ENCODE measurements around the gene SORT1. TPM values are rescaled to one million over a fixed set of nuclear protein-coding genes. Genes with fewer than 3 reads are reported as not detected.

Gene SORT1
- polyA plus RNA-seq, 1 of the 3 experiments (the other 2 are of a cell fraction) = 8.5 TPM

DNA sequence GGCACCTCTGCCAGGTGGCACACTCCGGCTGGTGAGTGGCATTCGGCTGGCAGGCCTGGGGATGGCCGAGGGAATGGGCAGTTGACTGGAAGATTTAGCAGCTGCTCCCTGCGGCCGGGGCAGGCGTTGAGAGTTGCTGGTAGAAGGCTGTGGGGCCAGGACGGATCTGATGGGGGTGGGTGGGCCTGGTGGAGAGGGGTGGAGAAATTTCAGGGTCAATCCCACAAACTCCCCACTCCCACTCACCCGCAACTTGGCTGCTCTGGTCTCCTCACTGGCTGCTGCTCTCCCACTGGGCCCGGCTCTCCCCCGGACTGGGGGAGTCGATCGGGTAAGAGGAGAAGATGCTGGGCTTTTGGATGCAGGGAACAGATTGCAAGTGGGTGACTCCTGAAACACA lies 116.9 kb downstream of the SORT1 start:
- TF ChIP-seq MEF2A (IDR thresholded peaks at IDR 0.05; ENCODE audit: borderline replicate concordance, low read depth) = no peak
- no peak for TF ChIP-seq JUND (IDR thresholded peaks at IDR 0.05)
- no peak for TF ChIP-seq FOSL2 (IDR thresholded peaks at IDR 0.05; ENCODE audit: borderline replicate concordance, low read depth)
- TF ChIP-seq SIN3A (IDR thresholded peaks at IDR 0.05; ENCODE audit: borderline replicate concordance, low read depth, low read length) = no peak
- TF ChIP-seq FOXM1 (IDR thresholded peaks at IDR 0.05; ENCODE audit: low read depth) = no peak
- TF ChIP-seq ZBTB33 (IDR thresholded peaks at IDR 0.05; ENCODE audit: borderline replicate concordance, low read depth) = no peak
- TF ChIP-seq YY1 (IDR thresholded peaks at IDR 0.05; ENCODE audit: low read depth) = no peak
- TF ChIP-seq EP300 (IDR thresholded peaks at IDR 0.05; ENCODE audit: borderline replicate concordance in 1 of 2, low read depth in 1 of 2, low read length in 1 of 2) = no peak
- no peak for TF ChIP-seq USF2 (IDR thresholded peaks at IDR 0.05; ENCODE audit: borderline replicate concordance, low read depth, low read length)
- no peak for TF ChIP-seq CTCF (IDR thresholded peaks at IDR 0.05)
- Histone ChIP-seq H2AFZ (ENCODE audit: low read depth) (no peak overlapping the region), H3K27ac (ENCODE audit: low read depth in 2 of 2, low read length in 1 of 2) (no peak overlapping the region), H4K20me1 (ENCODE audit: insufficient read depth) (no peaks in the 10 kb centered on the region), H3K79me2 (ENCODE audit: insufficient read depth) (peaks cover 26% of the 10 kb centered on the region; the same call in 1 of the 2 replicates), H3K4me3 (ENCODE audit: low read depth in 2 of 2, low read length in 1 of 2) (no peak overlapping the region), H3K9me3 (no peaks in the 10 kb centered on the region), H3F3A (replicated peaks; ENCODE audit: insufficient read depth) (peaks cover 19% of the 10 kb centered on the region), H3K9me2 (no peaks in the 10 kb centered on the region), H3K36me3 (replicated peaks in 1 of 2; ENCODE audit: control insufficient read depth in 1 of 2, insufficient read depth in 2 of 2, low read length in 1 of 2) (no peaks in the 10 kb centered on the region), H3K4me1 (ENCODE audit: control insufficient read depth in 1 of 2, insufficient read depth in 2 of 2, low read depth in 1 of 2, low read length in 1 of 2) (peaks cover 2 to 26% of the 10 kb centered on the region in 2 experiments; a peak in 2 of 4 replicates), H3K9ac (no peak overlapping the region), H3K4me2 (0 out of 2 replicates have a peak overlapping the region, but pooled peaks have one; percentile 82), H3K27me3 (ENCODE audit: insufficient read depth) (no peaks in the 10 kb centered on the region)
- ChIA-PET CTCF (interaction anchor here (1.2 to 8.7 kb wide), 3 partner anchors 121 to 359 kb away, joined by 3 to 252 read pairs (median 4); partner anchors contain the start of gene SORT1), POLR2A (no interaction called here)
- 99% methylated on average over 12 of the region's 12 CpGs for WGBS (ENCODE audit: low lambda C conversion rate)
- DNase-seq = no peak

GRCh38 chr1:109279615-109280278 lies 118.0 kb downstream of the SORT1 start:
- H4K20me1 ChIP-seq (ENCODE audit: insufficient read depth) = no peaks in the 10 kb centered on the region
- H3K4me1 ChIP-seq (ENCODE audit: control insufficient read depth in 1 of 2, insufficient read depth in 2 of 2, low read depth in 1 of 2, low read length in 1 of 2) = peaks cover 13 to 38% of the 10 kb centered on the region in 2 experiments
- WGBS (ENCODE audit: low lambda C conversion rate) = 93% methylated on average over 5 of the region's 5 CpGs
- H3K27me3 ChIP-seq (ENCODE audit: insufficient read depth) = no peaks in the 10 kb centered on the region
- no peaks in the 10 kb centered on the region for H3K9me2 ChIP-seq
- H3K4me3 ChIP-seq (ENCODE audit: low read depth in 2 of 2, low read length in 1 of 2) = no peak overlapping the region
- H3K9me3 ChIP-seq = no peaks in the 10 kb centered on the region
- no peak overlapping the region for H3K9ac ChIP-seq
- CTCF ChIA-PET = interaction anchor here (3.8 to 8.7 kb wide), 3 partner anchors 15 to 253 kb away, joined by 33 to 252 read pairs (median 37); partner anchors contain the start of gene SORT1
- no peak overlapping the region for H3K27ac ChIP-seq (ENCODE audit: low read depth in 2 of 2, low read length in 1 of 2)
- no peak overlapping the region for H3K4me2 ChIP-seq
- H3K79me2 ChIP-seq (ENCODE audit: insufficient read depth) = peaks cover 26% of the 10 kb centered on the region; the same call in 1 of the 2 replicates
- no peaks in the 10 kb centered on the region for H3K36me3 ChIP-seq (replicated peaks in 1 of 2; ENCODE audit: control insufficient read depth in 1 of 2, insufficient read depth in 2 of 2, low read length in 1 of 2)
- H2AFZ ChIP-seq (ENCODE audit: low read depth) = no peak overlapping the region
- POLR2A ChIA-PET = interaction anchor here (0.8 kb wide), 1 partner anchor 118 kb away, joined by 3 read pairs; the partner anchor contains the start of gene SORT1
- no peak for DNase-seq
- H3F3A ChIP-seq (replicated peaks; ENCODE audit: insufficient read depth) = peaks cover 19% of the 10 kb centered on the region
- TF ChIP-seq POLR2AphosphoS5 (IDR thresholded peaks at IDR 0.05; ENCODE audit: low read depth, low read length) (no peak), MXI1 (IDR thresholded peaks at IDR 0.05; ENCODE audit: low read depth, low read length) (no peak), MAX (IDR thresholded peaks at IDR 0.05; ENCODE audit: low read depth) (no peak), SIN3A (IDR thresholded peaks at IDR 0.05; ENCODE audit: borderline replicate concordance, low read depth, low read length) (no peak), RFX5 (IDR thresholded peaks at IDR 0.05; ENCODE audit: low read length) (no peak), JUND (IDR thresholded peaks at IDR 0.05) (no peak), CTCF (IDR thresholded peaks at IDR 0.05) (no peak), RCOR1 (IDR thresholded peaks at IDR 0.05; ENCODE audit: low read length) (no peak), GABPA (IDR thresholded peaks at IDR 0.05; ENCODE audit: low read depth) (no peak), USF2 (IDR thresholded peaks at IDR 0.05; ENCODE audit: borderline replicate concordance, low read depth, low read length) (no peak), TAF1 (IDR thresholded peaks at IDR 0.05; ENCODE audit: borderline replicate concordance, low read depth, low read length) (no peak)
